ENCODE data around the gene ARHGEF17.

GRCh38 chr11:73381589-73381988 lies 73.5 kb downstream of the ARHGEF17 start:
- TF ChIP-seq POLR2A (IDR thresholded peaks at IDR 0.05) (no peak), CTCF (IDR thresholded peaks at IDR 0.05) (no peak)

Data from Peyer's patch (tissue), 4 donors.